Thymus (tissue), 11 donors: ENCODE measurements around the gene CYP26B1. TPM values are rescaled to one million over a fixed set of nuclear protein-coding genes. Genes with fewer than 3 reads are reported as not detected.

Experiments used
- DNase-seq, 9 donors: peaks; one replicate each; pipeline ENCODE4 v3.0.0-alpha.2; 2013; ENCODE audit warnings: low spot score in 9 of 9, low read depth in 6 of 9, missing footprints in 1 of 9
- H3K27ac ChIP-seq, 2 donors: one replicate each; pipeline ENCODE4 v1.5.1; 2013; ENCODE audit warnings: control low read depth in 1 of 2, low read depth in 1 of 2, low read length in 1 of 2, mild to moderate bottlenecking in 1 of 2, moderate library complexity in 1 of 2
- H3K27me3 ChIP-seq, 2 donors: one replicate each; pipeline ENCODE4 v1.5.1; 2013; ENCODE audit warnings: low read length in 1 of 2; ENCODE audit not compliant: control insufficient read depth in 2 of 2, insufficient read depth in 1 of 2
- H3K36me3 ChIP-seq, 2 donors: one replicate each; pipeline ENCODE4 v1.5.1; 2013; ENCODE audit warnings: low read length in 1 of 2, mild to moderate bottlenecking in 1 of 2, moderate library complexity in 1 of 2; ENCODE audit not compliant: control insufficient read depth in 2 of 2, insufficient read depth in 2 of 2
- H3K4me1 ChIP-seq, 2 donors: one replicate each; pipeline ENCODE4 v1.5.1; 2013; ENCODE audit warnings: low read length in 2 of 2; ENCODE audit not compliant: control insufficient read depth in 2 of 2, insufficient read depth in 2 of 2
- H3K4me3 ChIP-seq, 2 donors: one replicate each; pipeline ENCODE4 v1.5.1; 2013; ENCODE audit warnings: low read length in 2 of 2, control low read depth in 1 of 2, mild to moderate bottlenecking in 1 of 2
- H3K9me3 ChIP-seq, 2 donors: one replicate each; pipeline ENCODE4 v1.5.1; 2013; ENCODE audit warnings: low read length in 1 of 2, mild to moderate bottlenecking in 1 of 2; ENCODE audit not compliant: control insufficient read depth in 2 of 2, insufficient read depth in 1 of 2
- WGBS: extraction: QIAGEN DNeasy Blood & Tissue Kit; methylation state at CpG from one replicate; pipeline ENCODE4 v1.1.7; 2013; 5-methylcytosine and 5-hydroxymethylcytosine counted together
- polyA plus RNA-seq: library from polyadenylated mRNA; stranded (reverse); fragments of 200-250 nt; gene quantifications from one replicate; pipeline ENCODE4 v1.2.3, GENCODE V29; 2013
- total RNA-seq: library from RNA; stranded (reverse); fragments of 120-200 nt; gene quantifications from one replicate; pipeline ENCODE4 v1.2.4, GENCODE V29; 2013
- donor health status: healthy.

Gene CYP26B1
- total and polyA plus RNA-seq, 2 donors, result 5.6 to 10.3 TPM

GRCh38 chr2:72139874-72140620, 7.6 kb downstream of the CYP26B1 start:
- WGBS, result 96% methylated on average over 14 of the region's 14 CpGs
- peaks cover 0 to 14% of the 10 kb centered on the region in 2 donors for H3K4me1 ChIP-seq
- peaks cover 0 to 1% of the 10 kb centered on the region in 2 donors for H3K9me3 ChIP-seq
- no peaks in the 10 kb centered on the region for H3K36me3 ChIP-seq
- DNase-seq, result no peak
- peaks cover 38 to 43% of the 10 kb centered on the region in 2 donors for H3K27me3 ChIP-seq
- no peak overlapping the region for H3K4me3 ChIP-seq
- no peak overlapping the region for H3K27ac ChIP-seq

GRCh38 chr2:72139471-72139873, 8.2 kb downstream of the CYP26B1 start:
- DNase-seq, result no peak
- peaks cover 0 to 14% of the 10 kb centered on the region in 2 donors for H3K4me1 ChIP-seq
- no peaks in the 10 kb centered on the region for H3K9me3 ChIP-seq
- H3K36me3 ChIP-seq, result no peaks in the 10 kb centered on the region
- peak overlapping the region; percentile 11 to 77 for H3K27ac ChIP-seq
- peaks cover 32 to 37% of the 10 kb centered on the region in 2 donors for H3K27me3 ChIP-seq
- WGBS, result 91% methylated on average over 8 of the region's 8 CpGs
- no peak overlapping the region for H3K4me3 ChIP-seq

GRCh38 chr2:72138921-72139381, 8.7 kb downstream of the CYP26B1 start:
- Histone ChIP-seq H3K36me3 (no peaks in the 10 kb centered on the region), H3K27ac (no peak overlapping the region), H3K27me3 (peaks cover 27 to 32% of the 10 kb centered on the region in 2 donors), H3K4me1 (peaks cover 0 to 14% of the 10 kb centered on the region in 2 donors), H3K9me3 (no peaks in the 10 kb centered on the region), H3K4me3 (no peak overlapping the region)
- 89% methylated on average over 14 of the region's 14 CpGs for WGBS
- DNase-seq, result no peak

- H3K9me3 ChIP-seq, result no peaks in the 10 kb centered on the region
- H3K36me3 ChIP-seq, result no peaks in the 10 kb centered on the region
- peaks cover 0 to 14% of the 10 kb centered on the region in 2 donors for H3K4me1 ChIP-seq
- H3K27me3 ChIP-seq, result peaks cover 20 to 25% of the 10 kb centered on the region in 2 donors
- no peak overlapping the region for H3K4me3 ChIP-seq
- DNase-seq, result no peak
- 91% methylated on average over 24 of the region's 24 CpGs for WGBS
- H3K27ac ChIP-seq, result peak overlapping the region in 1 of 2 donors; percentile 21
Measured at GRCh38 chr2:72138011-72138881, 9.4 kb downstream of the CYP26B1 start.

GRCh38 chr2:72137498-72138010, 10.1 kb downstream of the CYP26B1 start:
- H3K4me3 ChIP-seq, result no peak overlapping the region

GRCh38 chr2:72136933-72137497, 10.6 kb downstream of the CYP26B1 start:
- no peak overlapping the region for H3K4me3 ChIP-seq
- peaks cover 0 to 12% of the 10 kb centered on the region in 2 donors for H3K4me1 ChIP-seq
- peaks cover 8 to 12% of the 10 kb centered on the region in 2 donors for H3K27me3 ChIP-seq
- WGBS, result 72% methylated on average over 7 of the region's 7 CpGs
- H3K9me3 ChIP-seq, result no peaks in the 10 kb centered on the region
- no peaks in the 10 kb centered on the region for H3K36me3 ChIP-seq
- no peak overlapping the region for H3K27ac ChIP-seq
- no peak for DNase-seq

More at GRCh38 chr2:72137498-72138010, 10.1 kb downstream of the CYP26B1 start:
- Histone ChIP-seq H3K9me3 (no peaks in the 10 kb centered on the region), H3K27me3 (peaks cover 13 to 18% of the 10 kb centered on the region in 2 donors), H3K27ac (no peak overlapping the region), H3K4me1 (peaks cover 0 to 14% of the 10 kb centered on the region in 2 donors), H3K36me3 (no peaks in the 10 kb centered on the region)
- peak in 5 of 9 donors; percentile 15 to 57 (median 29) for DNase-seq
- whole genome bisulfite sequencing, result 23% methylated on average over 10 of the region's 10 CpGs

DNA sequence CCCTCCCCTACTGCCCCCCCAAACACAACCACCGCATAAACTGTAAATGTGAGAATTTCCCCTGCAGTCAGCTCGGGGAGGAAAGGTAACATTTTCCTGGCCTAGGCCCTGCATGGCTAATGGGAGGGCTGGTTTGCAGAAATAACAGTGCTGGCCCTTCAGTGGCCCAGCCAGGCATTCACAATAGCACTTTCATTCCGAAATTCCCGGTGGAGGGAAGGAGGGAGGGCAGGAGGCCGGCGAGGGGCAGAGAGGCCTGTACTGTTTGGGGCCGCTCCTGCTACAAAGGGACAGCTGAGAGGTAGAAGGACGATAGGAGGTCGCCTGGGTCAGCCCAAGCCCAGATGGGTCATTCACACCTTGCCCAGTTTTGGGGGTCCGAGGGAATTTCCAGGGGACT, 11.3 kb downstream of the CYP26B1 start:
- peaks cover 3 to 7% of the 10 kb centered on the region in 2 donors for H3K27me3 ChIP-seq
- no peaks in the 10 kb centered on the region for H3K9me3 ChIP-seq
- no peak for DNase-seq
- no peak overlapping the region for H3K4me3 ChIP-seq
- peaks cover 0 to 12% of the 10 kb centered on the region in 2 donors for H3K4me1 ChIP-seq
- WGBS, result 83% methylated on average over 10 of the region's 10 CpGs
- no peaks in the 10 kb centered on the region for H3K36me3 ChIP-seq
- H3K27ac ChIP-seq, result no peak overlapping the region

GRCh38 chr2:72135921-72136320, 11.7 kb downstream of the CYP26B1 start:
- H3K27me3 ChIP-seq, result peaks cover 0 to 6% of the 10 kb centered on the region in 2 donors
- H3K4me3 ChIP-seq, result no peak overlapping the region
- no peaks in the 10 kb centered on the region for H3K9me3 ChIP-seq
- 92% methylated on average over 8 of the region's 8 CpGs for WGBS
- H3K27ac ChIP-seq, result no peak overlapping the region
- no peaks in the 10 kb centered on the region for H3K36me3 ChIP-seq
- DNase-seq, result no peak
- H3K4me1 ChIP-seq, result peaks cover 0 to 12% of the 10 kb centered on the region in 2 donors
